Trophoblast cell (in vitro differentiated cells and primary cell): Measurements from ENCODE around the gene DNAJB14.

Experiments used
- DNase-seq, 2 donors: peaks; one replicate each; pipeline ENCODE4 v3.0.0-alpha.2; 2016
- H2AFZ ChIP-seq: 2 replicates; pipeline ENCODE4 v1.6.1; 2013; ENCODE audit warnings: low read length, moderate library complexity, mild to moderate bottlenecking; ENCODE audit not compliant: insufficient read depth, poor library complexity
- H2AK5ac ChIP-seq: 2 replicates; pipeline ENCODE4 v1.6.1; 2013; ENCODE audit warnings: mild to moderate bottlenecking, low read length
- H2BK120ac ChIP-seq: 2 replicates; pipeline ENCODE4 v1.6.1; 2013; ENCODE audit warnings: low read length, mild to moderate bottlenecking, moderate library complexity; ENCODE audit not compliant: insufficient read depth, poor library complexity
- H2BK12ac ChIP-seq: 2 replicates; pipeline ENCODE4 v1.6.1; 2013; ENCODE audit warnings: mild to moderate bottlenecking, low read length, moderate library complexity
- H2BK5ac ChIP-seq: 2 replicates; pipeline ENCODE4 v1.6.1; 2013; ENCODE audit warnings: low read length, low read depth, moderate library complexity, mild to moderate bottlenecking; ENCODE audit not compliant: poor library complexity
- H3K14ac ChIP-seq: 2 replicates; pipeline ENCODE4 v1.6.1; 2013; ENCODE audit warnings: mild to moderate bottlenecking, low read length
- H3K18ac ChIP-seq: 2 replicates; pipeline ENCODE4 v1.6.1; 2013; ENCODE audit warnings: mild to moderate bottlenecking, low read length
- H3K23ac ChIP-seq: 2 replicates; pipeline ENCODE4 v1.6.1; 2013; ENCODE audit warnings: low read length
- H3K27ac ChIP-seq: 2 replicates; pipeline ENCODE4 v1.5.1; 2013; ENCODE audit warnings: low read depth, mild to moderate bottlenecking, inconsistent platforms, low read length, moderate library complexity
- H3K27me3 ChIP-seq: 2 replicates; pipeline ENCODE4 v1.6.1; 2013; ENCODE audit warnings: inconsistent platforms, mild to moderate bottlenecking, low read length, moderate library complexity; ENCODE audit not compliant: insufficient read depth
- H3K36me3 ChIP-seq, 2 experiments: 1 replicate in 1 of 2; 2 replicates in 1 of 2; pipeline ENCODE4 v1.6.1; 2013; ENCODE audit warnings: low read length in 2 of 2, mild to moderate bottlenecking in 2 of 2, moderate library complexity in 1 of 2; ENCODE audit not compliant: insufficient read depth in 2 of 2, control insufficient read depth in 1 of 2
- H3K4ac ChIP-seq: 2 replicates; pipeline ENCODE4 v1.6.1; 2013; ENCODE audit warnings: low read depth, mild to moderate bottlenecking, low read length, moderate library complexity
- H3K4me1 ChIP-seq, 2 experiments: 1 replicate in 1 of 2; 2 replicates in 1 of 2; pipeline ENCODE4 v1.6.1; 2013; ENCODE audit warnings: low read length in 2 of 2, mild to moderate bottlenecking in 2 of 2, moderate library complexity in 1 of 2; ENCODE audit not compliant: insufficient read depth in 2 of 2, control insufficient read depth in 1 of 2
- H3K4me2 ChIP-seq: 2 replicates; pipeline ENCODE4 v1.6.1; 2013; ENCODE audit warnings: inconsistent platforms, mild to moderate bottlenecking, low read length, moderate library complexity
- H3K4me3 ChIP-seq: 2 replicates; pipeline ENCODE4 v1.5.1; 2013; ENCODE audit warnings: mild to moderate bottlenecking, low read depth, low read length, inconsistent platforms
- H3K79me1 ChIP-seq: one replicate; pipeline ENCODE4 v1.6.1; 2013; ENCODE audit warnings: low read length
- H3K79me2 ChIP-seq: 2 replicates; pipeline ENCODE4 v1.6.1; 2013; ENCODE audit warnings: low read length, mild to moderate bottlenecking; ENCODE audit not compliant: control insufficient read depth, insufficient read depth, poor library complexity
- H3K9ac ChIP-seq: 2 replicates; pipeline ENCODE4 v1.6.1; 2013; ENCODE audit warnings: mild to moderate bottlenecking, low read length
- H3K9me3 ChIP-seq: 2 replicates; pipeline ENCODE4 v1.6.1; 2013; ENCODE audit warnings: low read depth, mild to moderate bottlenecking, control low read depth, inconsistent platforms, low read length; ENCODE audit not compliant: insufficient read depth
- H4K12ac ChIP-seq: 2 replicates; pipeline ENCODE4 v1.6.1; 2013; ENCODE audit warnings: low read depth, mild to moderate bottlenecking, low read length, moderate library complexity
- H4K8ac ChIP-seq: 2 replicates; pipeline ENCODE4 v1.6.1; 2013; ENCODE audit warnings: low read depth, mild to moderate bottlenecking, low read length, moderate library complexity
- H4K91ac ChIP-seq: one replicate; pipeline ENCODE4 v1.6.1; 2013; ENCODE audit warnings: low read depth, mild to moderate bottlenecking, low read length, moderate library complexity
- WGBS: extraction: QIAGEN DNeasy Blood & Tissue Kit; methylation state at CpG from one replicate; pipeline ENCODE4 v1.1.7; 2013; ENCODE audit warnings: missing lambda C conversion rate; ENCODE audit not compliant: insufficient read length, insufficient coverage; ENCODE audit errors: extremely low coverage; 5-methylcytosine and 5-hydroxymethylcytosine counted together

DNAJB14 gene

DNA sequence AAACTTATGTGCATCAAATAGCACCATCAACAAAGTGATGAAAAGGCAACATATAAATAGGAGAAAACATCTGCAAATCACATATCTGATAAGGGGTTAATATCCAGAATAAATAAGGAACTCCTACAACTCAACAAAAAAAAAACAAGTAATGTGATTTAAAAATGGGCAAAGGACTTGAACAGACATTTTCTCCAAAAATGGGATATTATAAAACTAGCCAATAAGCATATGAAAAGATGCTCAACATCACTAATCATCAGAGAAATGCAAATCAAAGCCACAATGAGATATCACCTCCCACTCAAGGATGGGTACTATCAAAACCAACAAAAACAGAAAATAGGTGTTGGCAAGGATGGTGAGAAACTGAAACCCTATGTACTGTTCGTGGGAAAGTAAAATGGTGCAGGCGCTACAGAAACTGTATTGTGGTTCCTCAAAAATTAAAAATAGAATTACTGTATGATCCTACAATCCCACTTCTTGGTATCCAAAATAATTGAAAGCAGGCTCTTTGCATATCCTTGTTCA is 2.4 kb downstream of the DNAJB14 start:
- peaks cover 0 to 3% of the 10 kb centered on the region in 2 experiments for H3K4me1 ChIP-seq
- no peak overlapping the region for H3K14ac ChIP-seq
- no peak overlapping the region for H3K18ac ChIP-seq
- H3K4ac ChIP-seq: no peak overlapping the region
- H3K9me3 ChIP-seq: no peaks in the 10 kb centered on the region
- H4K91ac ChIP-seq: no peak overlapping the region
- no peak overlapping the region for H2AK5ac ChIP-seq
- no CpG with 5 or more reads among the region's 2 CpGs for WGBS
- no peak overlapping the region for H4K12ac ChIP-seq
- H2AFZ ChIP-seq: no peak overlapping the region
- H2BK5ac ChIP-seq: no peak overlapping the region
- no peak overlapping the region for H3K27ac ChIP-seq
- peaks cover 10% of the 10 kb centered on the region for H3K79me1 ChIP-seq
- no peak overlapping the region for H3K4me2 ChIP-seq
- H2BK120ac ChIP-seq: no peak overlapping the region
- H2BK12ac ChIP-seq: no peak overlapping the region
- H3K9ac ChIP-seq: no peak overlapping the region
- H3K23ac ChIP-seq: no peak overlapping the region
- H4K8ac ChIP-seq: no peak overlapping the region
- peaks cover 11% of the 10 kb centered on the region for H3K79me2 ChIP-seq
- peaks cover 0 to 2% of the 10 kb centered on the region in 2 experiments for H3K36me3 ChIP-seq
- no peak for DNase-seq
- H3K27me3 ChIP-seq: no peaks in the 10 kb centered on the region
- H3K4me3 ChIP-seq: no peak overlapping the region

DNA sequence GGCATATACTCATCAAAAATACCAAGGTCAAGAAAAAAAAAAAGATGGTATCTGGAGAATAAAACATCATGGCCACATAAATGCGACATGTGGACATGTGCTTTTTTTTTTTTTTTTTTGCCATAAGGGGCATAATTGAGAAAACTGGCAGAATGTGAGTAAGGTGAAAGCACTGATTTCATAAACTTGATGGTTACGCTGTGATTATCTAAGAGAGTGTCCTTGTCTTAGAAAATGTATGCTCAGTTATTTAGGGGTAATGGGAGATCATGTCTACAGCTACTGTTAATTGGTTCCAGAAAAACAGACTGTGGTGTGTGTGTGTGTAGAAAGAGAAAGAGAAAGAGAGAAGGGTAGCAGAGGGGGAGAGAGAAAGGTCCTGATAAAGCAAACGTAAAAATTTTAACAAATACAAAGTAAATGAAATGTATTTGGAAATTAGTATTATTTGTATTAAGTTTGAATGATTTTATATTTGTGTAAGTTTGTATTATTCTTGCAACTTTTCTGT is 8.1 kb downstream of the DNAJB14 start:
- Histone ChIP-seq H3K27me3 (no peaks in the 10 kb centered on the region), H3K23ac (no peak overlapping the region), H3K4ac (no peak overlapping the region), H4K91ac (no peak overlapping the region), H3K14ac (no peak overlapping the region), H3K18ac (no peak overlapping the region), H3K27ac (no peak overlapping the region), H3K9me3 (no peaks in the 10 kb centered on the region), H4K12ac (no peak overlapping the region), H3K79me2 (no peaks in the 10 kb centered on the region), H2AFZ (no peak overlapping the region), H2BK12ac (no peak overlapping the region), H3K4me2 (no peak overlapping the region), H3K4me3 (no peak overlapping the region), H3K4me1 (no peaks in the 10 kb centered on the region), H3K79me1 (no peaks in the 10 kb centered on the region), H3K9ac (no peak overlapping the region), H3K36me3 (peaks cover 0 to 1% of the 10 kb centered on the region in 2 experiments), H2BK5ac (no peak overlapping the region), H2BK120ac (no peak overlapping the region), H4K8ac (no peak overlapping the region), H2AK5ac (no peak overlapping the region)
- WGBS: 100% methylated on average over 1 of the region's 3 CpGs
- DNase-seq: no peak

DNA sequence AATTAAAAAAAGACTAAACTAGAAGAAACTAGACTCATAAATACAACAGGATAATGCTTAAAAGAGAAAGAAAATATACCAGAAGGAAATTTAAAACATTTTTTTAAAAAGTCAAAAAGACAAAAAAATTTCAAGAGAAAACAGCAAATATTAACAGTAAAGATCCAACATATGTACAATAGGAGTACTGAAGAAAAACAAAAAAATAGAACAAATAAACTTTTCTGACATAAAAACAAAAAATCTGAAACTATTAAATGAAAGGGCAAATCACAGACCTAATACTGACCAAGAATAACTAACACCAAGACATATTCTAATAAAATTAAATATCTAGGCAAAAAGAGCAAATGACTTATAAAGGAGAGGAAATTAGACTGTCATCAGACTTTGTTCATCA is 11.5 kb downstream of the DNAJB14 start:
- no peaks in the 10 kb centered on the region for H3K9me3 ChIP-seq
- no peak overlapping the region for H3K18ac ChIP-seq
- no peaks in the 10 kb centered on the region for H3K27me3 ChIP-seq
- H2BK5ac ChIP-seq: no peak overlapping the region
- no peak overlapping the region for H2AK5ac ChIP-seq
- H3K4me2 ChIP-seq: no peak overlapping the region
- H2BK120ac ChIP-seq: no peak overlapping the region
- no peak overlapping the region for H4K8ac ChIP-seq
- H3K14ac ChIP-seq: no peak overlapping the region
- H3K9ac ChIP-seq: no peak overlapping the region
- no peak for DNase-seq
- no peaks in the 10 kb centered on the region for H3K79me1 ChIP-seq
- H3K4ac ChIP-seq: no peak overlapping the region
- H3K27ac ChIP-seq: no peak overlapping the region
- H3K79me2 ChIP-seq: no peaks in the 10 kb centered on the region
- no peaks in the 10 kb centered on the region for H3K4me1 ChIP-seq
- H4K12ac ChIP-seq: no peak overlapping the region
- H2BK12ac ChIP-seq: no peak overlapping the region
- no peak overlapping the region for H4K91ac ChIP-seq
- no peak overlapping the region for H3K23ac ChIP-seq
- no peak overlapping the region for H2AFZ ChIP-seq
- peaks cover 0 to 1% of the 10 kb centered on the region in 2 experiments for H3K36me3 ChIP-seq
- H3K4me3 ChIP-seq: no peak overlapping the region

DNA sequence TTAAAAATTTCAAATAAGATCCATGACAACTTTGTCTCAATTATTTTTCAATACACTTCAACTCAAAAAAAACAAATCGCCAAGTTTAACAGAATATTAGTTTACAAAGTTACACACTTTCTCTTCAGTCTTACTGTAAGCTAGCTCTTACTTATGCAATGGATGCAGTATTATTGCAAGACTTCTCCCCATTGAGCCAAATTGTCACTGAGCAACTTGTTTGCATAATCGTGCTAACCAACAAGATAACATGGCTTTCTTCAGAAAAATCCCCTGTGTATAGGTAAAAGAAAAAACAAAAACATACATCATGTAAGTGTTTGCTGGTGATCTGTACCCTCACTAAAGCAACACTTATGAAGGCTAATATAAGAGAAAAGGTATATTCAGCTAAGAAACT is 18.9 kb downstream of the DNAJB14 start:
- H3K4ac ChIP-seq: no peak overlapping the region
- H3K9me3 ChIP-seq: no peaks in the 10 kb centered on the region

More for the DNA sequence above, 18.9 kb downstream of the DNAJB14 start:
- Histone ChIP-seq H3K4me3 (no peak overlapping the region), H4K91ac (no peak overlapping the region), H3K14ac (no peak overlapping the region), H3K23ac (no peak overlapping the region), H3K18ac (no peak overlapping the region), H2AFZ (no peak overlapping the region), H3K27me3 (no peaks in the 10 kb centered on the region), H2BK120ac (no peak overlapping the region), H2BK12ac (no peak overlapping the region), H3K79me1 (no peaks in the 10 kb centered on the region), H3K4me2 (no peak overlapping the region), H3K4me1 (no peaks in the 10 kb centered on the region), H4K8ac (no peak overlapping the region), H2BK5ac (no peak overlapping the region), H4K12ac (no peak overlapping the region), H3K9ac (no peak overlapping the region), H2AK5ac (no peak overlapping the region), H3K27ac (no peak overlapping the region), H3K36me3 (peaks cover 0 to 4% of the 10 kb centered on the region in 2 experiments), H3K79me2 (no peaks in the 10 kb centered on the region)
- no peak for DNase-seq
- 100% methylated on average over 1 of the region's 2 CpGs for WGBS
